K562 (cell line): ENCODE results near the gene PCDHGB2. TPM values are rescaled to one million over a fixed set of nuclear protein-coding genes. Genes with fewer than 3 reads are reported as not detected.

Experiments used
- CTCF ChIP-seq, 3 experiments: IDR thresholded peaks in 2 of 3; conservative IDR thresholded peaks in 1 of 3; 2 replicates each; pipeline ENCODE4 v1.5.1; 2011 to 2012; ENCODE audit warnings: low read length in 3 of 3, mild to moderate bottlenecking in 3 of 3, control low read depth in 2 of 3, improper control_type of control experiment in 1 of 3, inconsistent platforms in 1 of 3, low read depth in 1 of 3, mixed read lengths in 1 of 3, moderate library complexity in 1 of 3; ENCODE audit not compliant: insufficient read depth in 2 of 3
- MGA ChIP-seq: fragments of 450-650 bp; IDR thresholded peaks from 2 replicates; pipeline ENCODE4 v1.6.1; 2016; ENCODE audit warnings: mild to moderate bottlenecking, moderate library complexity
- POLR2AphosphoS2 ChIP-seq: IDR thresholded peaks from 2 replicates; pipeline ENCODE4 v1.6.1; 2012; ENCODE audit warnings: low read length, improper control_type of control experiment
- SMC3 ChIP-seq: conservative IDR thresholded peaks from 2 replicates; pipeline ENCODE4 v1.6.1; 2011; ENCODE audit warnings: low read depth, low read length, improper control_type of control experiment; ENCODE audit not compliant: insufficient read depth
- ZBTB2 ChIP-seq: fragments of 450-650 bp; IDR thresholded peaks from 2 replicates; pipeline ENCODE4 v1.6.1; 2016; ENCODE audit warnings: antibody characterized with exemption
- polyA plus RNA-seq, 8 experiments: library from polyadenylated mRNA; depleted of rRNA in 4 of 8; stranded (reverse) in 5 of 8; unstranded in 3 of 8; fragments of >200 nt; fragmentation: Nextera tagmentation in 2 of 8; fragmentation: Illumina TruSeq in 1 of 8; extraction: Ambion mirVana in 2 of 8; extraction: Trizol in 1 of 8; gene quantifications; 2 replicates each; pipeline versions ENCODE4 v1.2.1 to v1.2.3, GENCODE V29; 2011 to 2014; ENCODE audit warnings: inconsistent platforms in 1 of 8, missing spikeins in 1 of 8
- total RNA-seq, 7 experiments: library from RNA; depleted of rRNA in 6 of 7; stranded (reverse); fragments of >200 nt in 6 of 7; fragmentation: Illumina TruSeq in 2 of 7; extraction: Trizol in 2 of 7; gene quantifications; 2 replicates each; pipeline versions ENCODE4 v1.2.1 to v1.2.3, GENCODE V29; 2011 to 2021; ENCODE audit warnings: low replicate concordance in 1 of 7

The PCDHGB2 gene
- total and polyA plus RNA-seq, 9 of the 15 experiments (the other 6 are each of a cell fraction or from before 2014, with no cell fraction given), result 0.06 to 0.54 (median 0.29) TPM; not detected in 1

- TF ChIP-seq MGA, result no peak
- no peak for TF ChIP-seq POLR2AphosphoS2
- TF ChIP-seq ZBTB2, result no peak
- TF ChIP-seq CTCF (IDR thresholded peaks at IDR 0.05 in 2 of 3, conservative IDR thresholded peaks at IDR 0.05 in 1 of 3; ENCODE audit: insufficient read depth in 2 of 3, low read depth in 1 of 3, low read length in 3 of 3), result peak; percentile 49 to 65 (median 55); a peak in 5 of 6 replicates
- 0 out of 2 replicates have a peak, but pooled peaks have one; percentile 9 for TF ChIP-seq SMC3
Measured at GRCh38 chr5:141330299-141331080, 29.3 kb upstream of the PCDHGB2 start, which contains the start of gene PCDHGA1 (continued).
